ENCODE results near the gene EML4.

GRCh38 chr2:42366411-42366810, 197.3 kb downstream of the EML4 start:
- TF ChIP-seq, protein P1, sequence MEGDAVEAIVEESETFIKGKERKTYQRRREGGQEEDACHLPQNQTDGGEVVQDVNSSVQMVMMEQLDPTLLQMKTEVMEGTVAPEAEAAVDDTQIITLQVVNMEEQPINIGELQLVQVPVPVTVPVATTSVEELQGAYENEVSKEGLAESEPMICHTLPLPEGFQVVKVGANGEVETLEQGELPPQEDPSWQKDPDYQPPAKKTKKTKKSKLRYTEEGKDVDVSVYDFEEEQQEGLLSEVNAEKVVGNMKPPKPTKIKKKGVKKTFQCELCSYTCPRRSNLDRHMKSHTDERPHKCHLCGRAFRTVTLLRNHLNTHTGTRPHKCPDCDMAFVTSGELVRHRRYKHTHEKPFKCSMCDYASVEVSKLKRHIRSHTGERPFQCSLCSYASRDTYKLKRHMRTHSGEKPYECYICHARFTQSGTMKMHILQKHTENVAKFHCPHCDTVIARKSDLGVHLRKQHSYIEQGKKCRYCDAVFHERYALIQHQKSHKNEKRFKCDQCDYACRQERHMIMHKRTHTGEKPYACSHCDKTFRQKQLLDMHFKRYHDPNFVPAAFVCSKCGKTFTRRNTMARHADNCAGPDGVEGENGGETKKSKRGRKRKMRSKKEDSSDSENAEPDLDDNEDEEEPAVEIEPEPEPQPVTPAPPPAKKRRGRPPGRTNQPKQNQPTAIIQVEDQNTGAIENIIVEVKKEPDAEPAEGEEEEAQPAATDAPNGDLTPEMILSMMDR (IDR thresholded peaks at IDR 0.05): no peak
- no peak for TF ChIP-seq POLR2A (IDR thresholded peaks at IDR 0.05)
